NCI-H2107 (cell line): Measurements from ENCODE around the gene CMSS1.

Source experiments
- DNase-seq: peaks from one replicate; lab custom pipeline; 2025; lab: John Stamatoyannopoulos, UW

CMSS1 gene

DNA sequence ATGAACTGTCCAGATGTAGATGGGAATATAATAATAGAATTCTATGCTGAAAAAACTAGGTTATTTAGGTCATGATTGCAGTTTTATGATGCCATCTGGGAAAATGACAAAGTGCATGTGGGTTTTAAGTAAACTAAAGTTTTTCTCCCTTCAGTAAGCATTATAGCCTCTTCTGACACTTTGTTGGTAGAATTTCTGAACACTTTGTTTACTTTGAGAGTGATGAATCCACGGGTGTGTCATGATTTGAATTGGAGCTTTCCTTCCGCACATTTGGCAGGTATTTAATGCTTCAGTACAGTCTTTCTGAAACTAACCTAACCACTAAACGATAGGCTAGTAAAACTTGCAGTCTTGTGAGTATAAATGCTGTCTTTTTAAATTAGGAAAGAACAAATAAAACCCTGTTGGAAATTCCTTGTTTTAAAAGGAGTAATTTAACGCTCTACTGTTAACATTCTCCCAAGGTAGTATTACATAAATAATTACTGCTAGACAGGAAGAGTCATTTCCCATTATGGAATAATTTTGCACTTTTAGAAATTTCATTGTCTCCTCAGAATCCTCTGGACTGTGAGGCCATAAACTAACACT lies 289.7 kb downstream of the CMSS1 start:
- no peak for DNase-seq

DNA sequence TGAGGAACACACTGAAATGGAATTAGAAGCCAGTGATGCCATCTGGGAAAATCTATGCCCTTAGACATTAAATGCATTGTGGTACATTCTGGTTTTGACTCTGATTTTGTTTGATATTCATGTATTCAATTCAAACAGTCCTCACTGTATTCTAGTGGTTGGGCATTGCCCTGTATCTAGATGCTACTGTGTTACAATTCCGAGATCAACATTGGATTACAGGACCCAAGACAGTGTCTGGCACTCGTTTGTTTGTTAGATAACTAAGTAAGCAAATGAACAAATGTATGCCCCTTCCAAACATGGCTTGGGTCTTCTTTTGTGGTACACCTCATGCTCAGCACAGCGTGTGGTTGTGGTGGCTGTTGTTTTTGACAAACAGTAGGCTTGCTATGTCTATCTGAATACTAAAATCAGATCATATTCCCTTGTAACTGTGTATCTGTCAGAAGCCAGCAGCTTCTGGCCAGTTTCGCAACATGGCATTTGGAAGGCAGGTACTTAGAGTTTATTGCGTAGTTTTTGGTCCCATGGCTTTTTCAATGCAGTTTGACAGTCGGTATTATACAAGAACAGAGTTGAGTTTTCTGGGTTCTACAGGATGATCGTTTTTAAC lies 290.9 kb downstream of the CMSS1 start:
- peak; percentile 36 for DNase-seq

DNA sequence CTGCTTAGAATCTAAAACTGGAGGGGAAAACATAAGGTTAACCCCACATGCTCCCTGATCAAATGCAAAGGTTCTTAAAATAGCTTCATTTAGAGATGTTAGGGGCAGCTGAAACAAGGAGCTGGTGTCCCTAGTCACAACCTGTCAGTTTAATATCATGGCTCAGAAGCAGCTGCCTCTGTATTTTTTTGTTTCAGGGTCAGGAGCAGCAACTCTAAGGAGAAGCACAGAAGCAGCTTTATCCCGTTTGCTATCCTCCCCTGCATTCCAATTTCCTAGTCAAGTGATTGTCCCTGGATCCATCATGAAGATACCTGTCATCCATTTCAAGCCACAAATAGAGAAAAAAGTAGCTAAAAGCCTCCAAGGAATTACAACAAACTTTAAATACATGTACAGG lies 292.5 kb downstream of the CMSS1 start:
- DNase-seq: no peak

DNA sequence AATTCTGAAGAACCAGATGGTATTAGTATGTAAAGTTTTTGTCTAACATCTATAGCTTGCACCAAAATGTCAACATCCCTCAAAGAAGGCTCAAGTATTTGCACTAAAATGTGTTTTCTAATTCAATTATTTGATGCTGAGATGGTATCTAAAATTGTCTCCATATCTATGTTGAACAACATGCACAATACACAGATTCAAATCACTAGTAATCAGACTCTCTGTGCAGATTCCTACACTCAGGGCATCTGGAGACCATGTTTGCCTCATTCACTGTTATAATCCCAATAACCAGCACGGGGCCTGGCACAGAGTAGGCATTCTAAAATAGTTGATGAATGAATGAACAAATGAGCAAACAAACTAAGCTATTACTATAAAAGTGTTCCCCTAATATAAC lies 294.1 kb downstream of the CMSS1 start:
- DNase-seq: no peak

DNA sequence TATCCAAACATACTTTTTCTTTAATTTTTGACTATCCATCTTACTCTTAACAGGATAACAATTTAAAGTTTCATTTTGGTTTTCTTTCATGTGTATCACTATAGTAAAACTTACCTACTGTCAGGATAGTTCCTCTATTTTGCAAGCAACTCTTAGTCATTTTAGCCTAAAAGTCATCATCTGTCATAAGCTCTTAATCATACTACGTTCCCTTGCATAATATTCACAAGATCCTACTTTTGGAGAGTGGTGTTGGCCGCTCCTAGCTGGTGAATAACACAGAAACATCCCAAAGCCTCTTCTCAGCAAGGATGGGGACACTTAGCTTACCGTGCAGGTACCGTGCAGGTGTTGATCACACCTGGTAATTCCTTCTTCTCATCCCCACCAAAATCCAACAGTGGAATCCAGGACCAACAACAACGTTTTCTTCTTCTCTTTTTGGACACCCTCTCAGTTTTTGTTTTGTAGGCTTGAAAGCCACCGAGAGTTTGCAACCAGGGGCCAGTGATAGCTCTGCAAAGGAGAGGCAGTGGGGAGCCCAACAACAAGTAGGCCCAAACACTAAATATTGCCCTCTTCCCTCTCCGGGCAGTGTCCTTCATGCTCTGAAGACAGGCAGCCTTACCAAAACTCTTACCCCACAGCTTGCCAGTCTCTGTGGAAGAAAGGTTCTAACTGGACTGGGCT lies 296.2 kb downstream of the CMSS1 start:
- DNase-seq: no peak

DNA sequence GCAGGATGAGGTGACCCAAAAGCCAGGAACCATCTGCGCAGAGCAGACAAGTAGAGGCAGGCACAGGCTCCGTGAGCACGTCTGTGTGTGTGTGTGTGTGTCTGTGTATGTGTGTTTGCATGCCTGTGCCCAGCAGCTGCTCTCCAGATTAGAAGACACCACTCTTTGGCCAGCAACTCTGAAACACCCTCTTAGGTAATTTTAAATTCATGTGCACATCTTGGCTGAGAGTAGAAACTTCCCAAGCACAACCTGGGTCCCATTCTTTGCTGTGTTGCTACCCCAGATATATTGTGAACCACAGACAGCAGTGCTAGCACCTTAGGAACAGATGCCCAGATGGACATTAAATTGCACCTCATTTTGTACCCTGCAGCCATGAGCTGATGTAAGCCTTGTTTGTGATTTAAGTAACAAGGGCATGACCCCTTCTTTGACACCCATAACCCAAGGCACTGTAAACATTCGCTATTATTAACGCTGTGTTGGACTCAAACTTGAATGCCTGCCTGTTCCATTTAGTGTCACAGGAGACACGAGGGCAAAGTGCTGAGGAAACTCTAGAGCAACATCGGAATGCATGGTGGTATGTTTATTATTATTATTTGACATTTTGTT lies 296.9 kb downstream of the CMSS1 start, which contains the start of gene FILIP1L:
TSS of gene FILIP1L (minus strand) at position 89 of the 618 bp plus-strand sequence.
- DNase-seq: no peak

DNA sequence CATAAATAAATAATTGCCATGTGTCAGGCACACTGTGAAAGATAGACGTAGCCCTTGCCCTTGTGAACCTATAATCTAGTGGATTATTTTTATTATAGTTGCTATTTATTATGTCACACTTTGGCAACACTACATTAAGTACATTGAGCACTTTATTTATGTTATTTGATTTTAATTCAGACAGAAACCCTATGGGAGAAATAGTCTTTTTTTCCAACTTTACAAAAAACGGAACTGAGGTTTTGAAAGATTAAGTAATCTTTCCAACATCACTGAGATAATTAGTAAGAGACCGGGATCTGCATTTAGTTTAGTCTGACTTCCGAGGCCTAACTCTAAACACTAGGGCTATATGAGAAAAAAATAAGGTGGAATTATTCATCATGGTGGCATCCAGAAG lies 299.4 kb downstream of the CMSS1 start:
- DNase-seq: no peak

DNA sequence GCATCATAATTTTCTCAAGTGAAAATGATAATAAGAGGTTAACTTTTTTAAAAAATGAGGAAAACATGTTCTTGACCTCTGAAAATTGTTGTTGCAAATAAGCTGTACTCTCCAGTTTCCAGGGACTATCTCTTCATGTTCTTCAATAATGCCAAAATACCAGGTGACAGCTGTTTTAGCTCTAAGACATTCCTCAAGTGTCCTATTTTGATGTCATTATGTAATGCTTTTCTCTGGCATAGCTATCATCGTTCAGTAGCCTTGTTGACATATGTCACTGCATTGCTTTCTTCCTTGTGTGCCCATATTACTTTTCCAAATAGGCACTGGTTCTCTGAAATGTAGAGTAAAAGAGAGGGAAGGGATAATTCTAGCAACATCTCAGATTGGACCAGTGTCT lies 302.4 kb downstream of the CMSS1 start:
- DNase-seq: no peak

DNA sequence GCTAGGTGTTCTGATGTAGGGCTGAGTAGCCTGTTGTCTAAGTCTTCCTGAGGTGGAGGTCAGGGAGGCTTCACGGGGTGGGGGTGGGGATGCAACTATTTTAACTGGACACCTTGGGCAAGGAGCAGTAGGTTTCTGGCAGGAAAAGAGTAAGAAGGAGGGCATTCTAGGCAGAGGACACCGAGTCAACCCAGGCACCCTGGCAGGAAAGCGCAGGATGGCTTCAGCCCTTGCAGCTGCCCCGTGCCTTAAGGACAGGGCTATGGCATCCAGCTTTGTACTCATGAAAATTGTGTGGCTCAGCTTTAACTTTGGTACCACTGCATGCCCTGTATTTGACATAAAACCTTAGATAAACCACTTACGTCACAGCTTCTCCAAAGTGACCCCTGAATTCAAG lies 303.0 kb downstream of the CMSS1 start:
- no peak for DNase-seq

DNA sequence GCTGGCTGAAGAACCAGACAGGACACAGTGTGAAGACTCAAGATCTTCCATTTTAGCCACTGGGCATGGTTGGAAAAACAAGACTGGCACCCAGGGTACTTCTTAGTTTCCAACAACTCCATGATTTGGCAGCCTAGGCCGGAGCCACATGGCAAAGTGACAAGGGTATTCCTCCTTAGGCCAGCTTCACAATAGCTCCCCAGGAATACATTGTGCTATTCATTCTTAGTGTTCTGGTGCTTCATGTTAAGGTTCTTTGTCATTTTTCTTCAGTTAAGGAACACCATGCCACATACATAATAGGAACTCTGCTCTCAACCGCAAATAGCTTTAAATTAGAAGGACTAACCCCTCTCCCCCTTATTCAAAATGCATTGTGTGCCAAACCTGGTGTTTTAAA lies 304.7 kb downstream of the CMSS1 start:
- no peak for DNase-seq

DNA sequence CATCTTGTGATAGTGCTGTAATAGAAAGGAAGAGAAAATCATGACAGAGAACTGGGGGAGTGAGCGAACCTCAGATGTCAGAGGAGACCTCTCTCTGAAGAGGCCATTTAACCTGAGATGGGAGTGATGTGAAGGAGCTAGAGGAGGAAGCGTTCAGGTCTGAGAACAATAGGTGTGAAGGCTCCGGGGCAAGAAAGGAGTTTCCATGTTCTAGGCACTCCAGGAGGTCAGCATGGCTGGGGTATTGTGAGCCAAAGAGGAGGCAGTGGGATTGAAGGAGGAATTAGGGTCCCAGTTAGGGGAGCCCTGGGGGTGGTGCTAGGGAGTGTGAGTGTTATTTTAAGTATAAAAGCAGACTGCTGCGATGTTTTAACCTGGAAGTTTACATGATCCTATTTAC lies 305.4 kb downstream of the CMSS1 start:
- DNase-seq: no peak

DNA sequence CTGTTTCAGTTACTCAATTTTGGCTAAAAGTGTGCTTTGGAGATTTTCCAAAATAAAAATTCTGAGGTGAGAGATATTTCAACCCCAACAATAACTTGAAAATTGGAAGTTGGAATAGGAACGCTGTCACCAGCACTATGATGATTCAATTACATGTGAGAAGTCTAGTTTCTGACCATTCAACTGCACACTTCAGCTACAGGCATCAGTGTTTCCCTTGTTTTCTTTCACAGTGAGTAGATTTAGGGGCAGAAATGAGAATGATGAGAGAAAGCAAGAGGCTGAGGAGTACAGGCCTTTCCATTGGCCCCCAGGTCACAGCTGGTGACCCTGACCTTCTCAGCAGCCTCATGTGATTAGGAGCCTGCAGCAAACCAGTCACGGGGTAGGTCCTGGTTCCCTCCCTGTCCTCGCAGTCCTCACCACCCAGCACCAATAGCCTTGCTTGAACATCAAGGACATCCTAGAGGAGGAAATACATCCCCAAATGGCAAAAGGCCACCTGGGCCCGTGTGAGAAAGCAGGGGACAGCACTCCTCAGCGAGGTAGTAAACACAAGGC lies 306.6 kb downstream of the CMSS1 start:
- DNase-seq: no peak

DNA sequence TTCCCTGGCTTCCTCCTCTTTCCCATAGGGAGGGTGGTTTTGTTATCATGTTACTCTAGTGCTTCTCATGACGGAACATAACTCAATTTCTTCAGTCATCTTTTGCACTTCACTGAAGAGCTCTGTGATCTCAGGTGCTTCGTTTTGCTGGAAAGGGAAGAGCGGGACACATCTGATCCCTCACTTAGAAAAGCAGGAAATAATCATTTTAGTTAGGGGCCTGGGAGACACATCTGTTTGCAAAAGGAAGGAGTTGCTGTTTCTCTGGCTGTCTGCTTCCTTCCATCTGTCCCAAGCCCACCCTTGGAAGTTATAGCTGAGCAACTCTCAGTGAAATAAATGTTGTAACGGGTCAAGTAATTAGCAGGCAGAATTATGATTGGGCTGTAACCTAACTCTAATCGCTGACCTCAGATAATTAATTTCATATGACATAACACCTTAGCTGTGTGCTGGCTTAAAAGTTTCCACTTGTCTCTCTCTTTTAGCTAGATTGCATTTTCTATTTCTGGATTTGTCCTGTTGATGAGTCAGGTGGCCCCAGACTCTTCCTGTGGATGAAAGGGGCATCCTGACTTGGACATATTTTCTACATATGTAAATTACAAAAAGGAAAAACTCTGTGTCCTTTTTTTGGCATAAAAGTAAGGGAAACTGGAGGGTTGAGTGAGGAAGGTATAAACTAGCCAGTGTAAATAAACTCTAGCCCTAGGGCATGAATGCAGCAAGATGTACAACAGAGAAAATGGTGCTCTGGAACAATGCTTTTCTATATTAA lies 307.7 kb downstream of the CMSS1 start:
- no peak for DNase-seq

DNA sequence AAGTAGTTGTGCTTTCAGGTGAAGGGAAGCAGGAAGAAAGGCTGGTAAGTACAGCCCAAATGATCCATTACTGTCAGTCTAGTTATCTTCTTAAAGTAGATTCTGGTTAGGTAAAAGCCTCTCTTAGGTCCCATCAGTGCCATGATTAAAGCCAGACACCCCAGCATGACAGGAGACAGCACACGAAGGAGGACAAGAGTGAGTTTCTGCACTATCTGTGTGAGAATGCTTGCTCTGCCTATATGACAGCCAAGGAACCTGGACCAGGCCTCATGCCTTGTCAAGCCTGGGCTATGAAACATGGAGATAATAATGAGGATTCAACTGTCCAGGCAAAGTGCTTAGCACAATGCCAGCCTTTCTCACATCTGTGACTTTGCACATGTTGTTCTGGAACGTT lies 310.1 kb downstream of the CMSS1 start:
- DNase-seq: no peak

DNA sequence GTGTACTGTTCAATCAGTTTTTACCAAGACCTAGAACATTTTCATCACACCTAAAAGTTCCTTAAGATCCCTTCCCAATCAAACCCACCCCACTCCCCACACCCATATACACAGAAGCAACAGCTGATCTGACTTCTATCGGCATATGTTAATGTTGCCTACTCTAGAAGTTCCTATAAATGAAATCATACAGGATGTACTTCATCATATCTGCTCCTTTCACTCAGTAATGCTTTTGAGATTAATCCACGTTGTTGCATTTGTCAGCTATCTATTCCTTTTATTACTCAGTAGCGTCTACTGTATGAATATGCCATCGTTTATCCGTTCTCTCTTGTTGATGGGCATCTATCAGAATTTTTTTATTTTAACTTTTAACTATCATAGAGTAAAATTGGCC lies 310.9 kb downstream of the CMSS1 start:
- no peak for DNase-seq

DNA sequence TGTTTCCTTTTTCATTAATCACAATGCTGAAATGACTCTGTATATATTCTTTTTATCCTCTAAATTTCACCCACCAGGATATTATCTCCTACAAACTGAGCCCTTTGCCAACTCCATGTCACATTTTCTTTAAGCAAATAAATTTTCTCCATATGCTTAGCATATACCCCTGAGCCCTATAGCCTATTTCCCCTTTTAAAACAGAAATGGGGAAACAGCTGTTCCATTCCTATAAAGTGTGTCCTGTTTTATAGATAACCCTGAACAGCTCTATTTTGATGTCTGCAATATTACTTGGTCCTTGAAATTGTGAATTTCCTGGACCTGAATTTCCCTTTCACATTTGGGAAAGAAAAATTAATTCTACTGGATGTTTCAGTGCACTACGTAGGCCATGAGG lies 312.3 kb downstream of the CMSS1 start:
- no peak for DNase-seq

DNA sequence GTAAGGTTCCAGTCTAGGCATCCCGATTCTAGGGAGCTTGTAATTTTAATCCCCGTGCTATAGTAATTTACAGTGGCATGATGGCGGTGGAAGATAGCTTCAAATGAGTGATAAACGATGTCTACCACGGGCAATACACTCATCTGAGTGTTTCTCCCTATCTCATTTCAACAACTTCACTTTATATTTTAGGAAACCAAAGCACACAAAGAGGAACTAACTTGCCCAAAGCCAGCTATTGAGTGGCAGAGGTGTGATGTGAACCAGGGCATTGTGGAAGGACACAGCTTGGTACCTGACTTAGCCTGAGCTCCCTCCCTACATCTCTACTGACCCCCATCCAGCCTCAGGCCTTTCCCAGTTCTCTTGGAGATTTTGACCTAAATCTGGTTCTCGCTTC lies 313.6 kb downstream of the CMSS1 start:
- DNase-seq: no peak

DNA sequence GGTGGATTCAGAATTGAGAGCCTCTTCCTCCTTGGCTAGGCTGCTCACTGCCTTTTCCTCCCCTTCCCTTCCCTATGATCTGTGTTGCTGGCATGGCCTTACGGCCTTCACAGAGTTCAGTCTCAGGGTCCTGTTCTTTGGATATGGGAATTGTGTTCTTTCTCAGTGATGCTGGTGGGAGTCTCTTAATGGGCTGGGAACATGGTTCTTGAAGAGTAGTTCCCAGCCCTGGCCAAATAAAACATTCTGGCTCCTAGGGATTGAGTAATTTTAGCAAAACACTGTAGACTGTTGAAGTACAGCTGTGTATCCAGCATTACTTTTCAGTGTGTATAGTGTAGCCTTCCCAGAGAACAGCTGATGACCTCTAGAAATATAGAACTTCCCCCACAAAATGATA lies 319.3 kb downstream of the CMSS1 start:
- DNase-seq: no peak

DNA sequence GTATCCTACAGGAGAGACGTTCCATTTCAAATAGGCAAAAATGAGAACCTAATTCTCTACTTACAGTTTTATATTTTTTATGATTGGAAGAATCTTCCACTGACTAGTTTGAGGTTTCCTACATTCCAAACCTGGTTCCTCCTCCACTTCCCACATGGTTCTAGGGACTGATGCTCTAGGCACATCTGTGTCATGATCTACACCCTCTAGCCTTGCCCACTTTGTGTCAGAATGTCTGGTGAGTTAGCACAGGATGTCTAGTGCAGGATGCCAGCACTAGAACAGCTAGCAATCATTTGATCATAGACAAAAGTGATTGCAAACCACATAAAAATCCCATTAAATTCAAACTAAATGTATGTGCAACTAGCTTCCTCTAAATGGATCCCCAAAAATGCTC lies 323.3 kb downstream of the CMSS1 start:
- no peak for DNase-seq

DNA sequence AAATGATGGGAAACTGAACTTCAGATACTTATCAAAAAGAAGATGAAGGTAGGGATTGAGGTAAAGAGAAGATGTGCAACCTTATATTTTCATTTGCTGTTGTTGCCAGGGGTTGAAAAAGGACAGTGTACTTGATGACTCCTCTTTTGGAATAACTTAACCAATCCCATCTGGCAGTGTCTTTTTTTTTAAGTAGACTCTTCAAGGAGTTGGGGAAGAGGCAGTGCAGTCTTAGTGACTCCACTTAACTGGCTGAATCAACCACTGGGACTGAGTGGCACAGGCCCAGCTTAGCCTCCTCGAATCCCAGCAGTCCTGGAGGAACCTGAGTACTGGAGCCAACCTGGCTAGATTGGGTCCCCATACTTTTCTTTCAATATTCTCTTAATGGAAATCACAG lies 323.9 kb downstream of the CMSS1 start:
- DNase-seq: no peak

DNA sequence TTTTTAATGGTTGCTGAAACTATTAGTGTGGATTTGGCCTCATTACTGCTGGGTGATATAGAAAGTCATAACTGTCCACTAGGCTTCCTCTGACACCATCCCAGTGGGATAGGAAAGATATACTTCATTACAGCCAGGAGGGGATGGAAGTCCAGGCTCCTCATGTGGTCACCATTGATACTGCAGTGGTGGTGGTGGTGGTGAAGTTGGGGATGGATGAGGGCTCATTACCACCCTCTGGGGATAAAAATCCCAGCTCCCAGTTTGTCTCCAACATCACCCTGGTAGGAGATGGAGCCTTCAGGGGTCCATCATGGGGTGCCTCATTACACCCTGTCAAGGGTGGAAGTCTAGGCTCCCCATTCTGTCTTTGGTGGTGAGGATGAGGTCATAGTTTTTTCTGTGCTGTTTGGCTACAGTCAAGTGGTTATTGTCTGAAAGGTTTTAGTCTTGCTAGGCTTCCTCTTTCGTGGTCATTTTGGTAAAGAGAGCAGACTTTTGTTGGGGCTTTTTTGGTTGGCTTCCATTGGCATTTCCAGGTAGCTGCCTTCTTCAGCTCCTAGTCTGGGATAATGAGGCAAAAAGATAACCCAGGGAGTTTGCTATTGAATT lies 326.7 kb downstream of the CMSS1 start:
- DNase-seq: no peak

DNA sequence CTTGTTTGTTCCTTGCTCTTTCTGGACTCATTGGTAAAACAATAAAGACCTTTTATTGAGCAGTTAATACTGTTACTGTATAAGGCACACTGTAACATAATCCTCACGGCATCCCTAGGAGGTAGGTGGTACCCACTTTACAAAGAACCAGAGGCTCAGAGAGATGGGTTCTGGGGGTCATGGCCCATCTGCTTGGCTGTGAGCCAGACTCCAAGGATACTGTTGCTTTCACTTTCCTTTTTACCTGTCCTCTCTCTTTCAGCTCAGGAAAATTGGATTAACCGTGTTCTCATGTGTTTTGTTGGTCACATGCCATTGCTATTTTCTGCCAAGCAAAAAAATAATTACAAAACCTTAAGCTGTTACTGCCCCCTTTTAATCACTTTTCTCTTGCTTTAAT lies 331.5 kb downstream of the CMSS1 start:
- DNase-seq: no peak
